ENCODE results near the gene OR2S2.

GRCh38 chr9:35951736-35952135, 6.2 kb downstream of the OR2S2 start:
- TF ChIP-seq EZH2 (IDR thresholded peaks at IDR 0.05; ENCODE audit: insufficient read depth, poor library complexity, severe bottlenecking) (no peak), EZH2phosphoT487 (IDR thresholded peaks at IDR 0.05; ENCODE audit: insufficient read depth, low read depth) (no peak)

Data from GM23248 (cell line).